ENCODE results near the gene SYCP2L.

DNA sequence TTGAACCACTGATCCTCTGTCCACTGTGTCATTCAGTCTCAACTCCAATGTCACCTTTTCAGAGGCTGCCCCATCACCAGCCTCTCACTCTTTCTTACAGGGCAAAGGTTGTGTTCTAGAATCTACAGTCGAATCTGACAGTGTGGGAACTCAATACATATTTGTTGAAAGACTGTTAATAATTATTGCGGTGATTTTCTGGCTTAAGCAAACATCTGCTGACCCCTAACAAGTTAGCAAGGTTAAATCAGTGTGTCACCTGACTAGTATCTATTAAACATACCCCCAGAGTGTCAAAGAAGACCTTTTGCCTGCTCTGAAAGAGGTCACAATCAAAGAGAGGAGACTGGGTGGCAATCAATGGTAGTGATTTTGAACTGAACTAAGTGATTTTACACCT, 115.3 kb downstream of the SYCP2L start:
- TF ChIP-seq CTCF (IDR thresholded peaks at IDR 0.05) (no peak), ZFX (IDR thresholded peaks at IDR 0.05; ENCODE audit: borderline replicate concordance) (no peak)
